GM23248 (cell line): ENCODE data around the gene TRIM62. TPM values are rescaled to one million over a fixed set of nuclear protein-coding genes. Genes with fewer than 3 reads are reported as not detected.

Experiments used
- DNase-seq: peaks from one replicate; pipeline ENCODE4 v3.0.0-alpha.2; 2015
- H2AFZ ChIP-seq: fragments of 200-600 bp; sonication (generic); 2 replicates; pipeline ENCODE4 v1.6.1; 2016; ENCODE audit warnings: antibody characterized with exemption
- H3F3A ChIP-seq: fragments of 200-600 bp; sonication (generic); 2 replicates; pipeline ENCODE4 v1.6.1; 2016; ENCODE audit warnings: mild to moderate bottlenecking, antibody characterized with exemption, mixed run types; ENCODE audit not compliant: insufficient read depth
- H3K27ac ChIP-seq: fragments of 200-600 bp; sonication (generic); 2 replicates; pipeline ENCODE4 v1.5.1; 2016; ENCODE audit warnings: mild to moderate bottlenecking
- H3K27me3 ChIP-seq: fragments of 200-600 bp; sonication (generic); replicated peaks from 2 replicates; pipeline ENCODE4 v1.6.1; 2016; ENCODE audit warnings: mild to moderate bottlenecking; ENCODE audit not compliant: insufficient read depth
- H3K36me3 ChIP-seq: fragments of 200-600 bp; sonication (generic); 2 replicates; pipeline ENCODE4 v1.6.1; 2016; ENCODE audit warnings: low read depth, mild to moderate bottlenecking
- H3K4me1 ChIP-seq: fragments of 200-600 bp; sonication (generic); 2 replicates; pipeline ENCODE4 v1.6.1; 2016; ENCODE audit warnings: mild to moderate bottlenecking; ENCODE audit not compliant: insufficient read depth
- H3K4me2 ChIP-seq: fragments of 200-600 bp; sonication (generic); one replicate; pipeline ENCODE4 v1.6.1; 2016; ENCODE audit warnings: mild to moderate bottlenecking; ENCODE audit not compliant: unreplicated experiment
- H3K4me3 ChIP-seq: fragments of 200-600 bp; sonication (generic); 2 replicates; pipeline ENCODE4 v1.5.1; 2016; ENCODE audit warnings: mild to moderate bottlenecking
- H3K79me2 ChIP-seq: fragments of 200-600 bp; sonication (generic); 2 replicates; pipeline ENCODE4 v1.6.1; 2016; ENCODE audit warnings: mild to moderate bottlenecking; ENCODE audit not compliant: insufficient read depth
- H3K9ac ChIP-seq: fragments of 200-600 bp; sonication (generic); 2 replicates; pipeline ENCODE4 v1.6.1; 2016; ENCODE audit warnings: mild to moderate bottlenecking
- H3K9me2 ChIP-seq: fragments of 200-600 bp; sonication (generic); 2 replicates; pipeline ENCODE4 v1.6.1; 2016; ENCODE audit warnings: mixed run types, mild to moderate bottlenecking, moderate library complexity; ENCODE audit not compliant: insufficient read depth
- H3K9me3 ChIP-seq: fragments of 200-600 bp; sonication (generic); one replicate; pipeline ENCODE4 v1.6.1; 2017; ENCODE audit warnings: low read depth
- H4K20me1 ChIP-seq: fragments of 200-600 bp; sonication (generic); 2 replicates; pipeline ENCODE4 v1.6.0; 2016; ENCODE audit not compliant: insufficient read depth
- EZH2 ChIP-seq: fragments of 200-600 bp; sonication (generic); IDR thresholded peaks from 2 replicates; pipeline ENCODE4 v1.6.1; 2018; ENCODE audit warnings: antibody characterized with exemption, mild to moderate bottlenecking; ENCODE audit not compliant: insufficient read depth, poor library complexity, severe bottlenecking
- EZH2phosphoT487 ChIP-seq: fragments of 200-600 bp; sonication (generic); IDR thresholded peaks from 2 replicates; pipeline ENCODE4 v1.6.1; 2018; ENCODE audit warnings: antibody characterized with exemption, moderate library complexity, mild to moderate bottlenecking, low read depth; ENCODE audit not compliant: insufficient read depth
- WGBS, 2 experiments: methylation state at CpG; one replicate each; pipeline ENCODE4 v1.1.6; 2015 to 2017; ENCODE audit warnings: low lambda C conversion rate in 2 of 2, low coverage in 1 of 2; ENCODE audit errors: missing lambda C conversion rate in 2 of 2; 5-methylcytosine and 5-hydroxymethylcytosine counted together
- in situ Hi-C: fragments of 300-500 bp; cut with MboI; formaldehyde crosslinking; loops from 2 replicates; pipeline ENCODE4 v1.15.0; 2020
- polyA plus RNA-seq: library from polyadenylated mRNA; unstranded; fragments of >200 nt; fragmentation: Nextera tagmentation; extraction: Ambion mirVana; gene quantifications from 2 replicates; pipeline ENCODE4 v1.2.1, GENCODE V29; 2016
- total RNA-seq: library from RNA; depleted of rRNA; stranded (reverse); fragments of >200 nt; shearing (Covaris generic); gene quantifications from 2 replicates; pipeline ENCODE4 v1.2.3, GENCODE V29; 2014

TRIM62 gene
- total and polyA plus RNA-seq, 2 experiments from 2014 or later, result 2.0 to 2.6 TPM

DNA sequence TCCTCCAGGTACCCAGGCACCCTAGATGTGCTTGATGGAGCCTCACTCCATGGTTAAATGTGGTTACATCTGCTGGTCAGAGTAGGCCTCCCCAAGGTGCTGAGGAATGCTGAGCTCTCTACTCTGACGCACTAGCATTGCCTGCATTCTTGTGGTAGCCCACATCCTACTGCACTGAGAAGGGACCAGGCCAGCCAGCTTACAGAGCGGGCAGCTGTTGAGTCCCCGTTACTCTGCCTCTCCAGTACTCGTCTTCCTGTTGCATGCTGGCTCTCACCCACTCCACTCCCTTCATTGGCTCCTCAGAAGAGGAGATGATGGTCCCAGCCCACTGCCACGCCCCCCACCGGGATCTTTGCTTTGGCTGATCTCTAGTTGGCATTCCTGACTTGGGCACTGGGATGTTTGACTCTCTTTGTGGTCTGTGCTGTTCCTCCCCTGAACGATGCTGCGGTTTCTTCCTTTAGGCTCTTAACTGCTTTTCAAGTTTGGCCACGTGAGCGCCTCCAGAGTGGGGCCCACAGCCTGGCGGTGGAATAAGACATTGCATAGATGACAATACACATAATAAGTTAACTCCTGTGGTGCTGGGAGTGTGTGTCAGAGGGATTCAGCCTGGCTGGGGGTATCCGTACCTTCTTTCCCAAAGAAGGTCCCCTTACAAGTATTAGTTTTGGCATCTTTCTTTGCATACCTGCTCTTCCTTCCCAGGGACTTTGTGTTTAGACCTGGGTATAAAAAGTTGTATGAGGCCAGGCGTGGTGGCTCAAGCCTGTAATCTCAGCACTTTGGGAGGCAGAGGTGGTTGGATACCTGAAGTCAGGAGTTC, 82.3 kb downstream of the TRIM62 start:
- H3K4me2 ChIP-seq, result peak overlapping the region; percentile 75
- DNase-seq, result peak; percentile 100
- no peaks in the 10 kb centered on the region for H3K9me2 ChIP-seq
- peaks cover 34% of the 10 kb centered on the region for H3K4me1 ChIP-seq
- H3K9ac ChIP-seq, result peak overlapping the region; percentile 66
- H3K9me3 ChIP-seq, result no peaks in the 10 kb centered on the region
- H3K79me2 ChIP-seq, result no peaks in the 10 kb centered on the region
- 0 out of 2 replicates have a peak overlapping the region, but pooled peaks have one; percentile 28 for H3K4me3 ChIP-seq
- 14 to 15% methylated on average over 13 of the region's 13 CpGs for WGBS, 2 experiments
- TF ChIP-seq EZH2, result no peak
- no peak for TF ChIP-seq EZH2phosphoT487
- H3K36me3 ChIP-seq, result no peaks in the 10 kb centered on the region
- H3K27me3 ChIP-seq, result no peaks in the 10 kb centered on the region
- peak overlapping the region; percentile 94 for H3K27ac ChIP-seq
- in situ Hi-C loops, result no loop called here
- peak overlapping the region; percentile 55 for H2AFZ ChIP-seq
- no peaks in the 10 kb centered on the region for H4K20me1 ChIP-seq
- peaks cover 27% of the 10 kb centered on the region for H3F3A ChIP-seq

DNA sequence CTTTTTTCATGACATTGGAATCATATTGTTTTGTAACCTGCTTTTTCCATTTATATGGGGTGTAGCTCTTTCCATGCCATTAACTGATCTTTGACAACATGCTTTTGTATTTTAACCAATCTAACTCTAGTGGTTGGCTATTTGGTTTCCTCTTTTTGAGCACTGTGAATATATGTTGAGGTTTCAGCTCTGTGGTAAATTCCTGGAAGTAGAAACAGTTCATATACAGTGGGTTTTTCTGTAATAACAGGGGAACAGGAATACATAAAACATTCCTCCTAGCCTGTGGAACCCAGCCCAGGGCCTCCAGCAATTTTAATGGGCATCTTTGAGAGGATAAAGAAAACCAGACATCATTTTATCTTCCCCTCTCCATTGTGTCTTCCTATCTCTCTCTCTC, 83.5 kb downstream of the TRIM62 start:
- Histone ChIP-seq H3K36me3 (no peaks in the 10 kb centered on the region), H3K27ac (peak overlapping the region; percentile 94), H3K27me3 (no peaks in the 10 kb centered on the region), H3K79me2 (no peaks in the 10 kb centered on the region), H4K20me1 (no peaks in the 10 kb centered on the region), H3K4me3 (no peak overlapping the region), H3K9me3 (no peaks in the 10 kb centered on the region), H3K9me2 (no peaks in the 10 kb centered on the region), H3K9ac (peak overlapping the region; percentile 66; the same call in 1 of the 2 replicates), H2AFZ (no peak overlapping the region), H3K4me2 (peak overlapping the region; percentile 75), H3F3A (peaks cover 27% of the 10 kb centered on the region), H3K4me1 (peaks cover 34% of the 10 kb centered on the region)
- TF ChIP-seq EZH2phosphoT487 (no peak), EZH2 (no peak)
- DNase-seq, result no peak
- in situ Hi-C loops, result no loop called here

DNA sequence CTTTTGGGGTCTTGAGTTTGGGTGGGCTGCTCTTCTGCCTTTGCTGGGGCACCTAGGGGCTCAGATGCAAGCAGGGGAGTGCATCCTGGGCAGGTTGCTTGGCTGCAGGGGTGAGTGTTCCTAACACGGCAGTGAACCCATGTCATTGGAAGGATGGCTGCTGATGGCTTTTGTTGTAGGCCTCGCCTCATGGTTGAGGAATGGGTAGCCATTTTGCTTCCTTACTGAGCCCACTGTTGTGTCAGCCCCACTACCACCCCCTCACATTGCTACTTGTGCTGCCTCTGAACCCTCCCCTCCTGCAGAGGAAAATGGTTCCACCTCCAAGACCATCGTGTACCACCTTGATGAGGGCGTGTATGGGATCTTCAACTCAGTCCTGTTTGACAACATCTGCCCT, 84.1 kb downstream of the TRIM62 start:
- no peak overlapping the region for H3K27ac ChIP-seq
- H3K9ac ChIP-seq, result no peak overlapping the region
- no peaks in the 10 kb centered on the region for H3K27me3 ChIP-seq
- TF ChIP-seq EZH2phosphoT487, result no peak
- TF ChIP-seq EZH2, result no peak
- H3K9me2 ChIP-seq, result no peaks in the 10 kb centered on the region
- no peak for DNase-seq
- H3K4me3 ChIP-seq, result no peak overlapping the region
- no peaks in the 10 kb centered on the region for H3K9me3 ChIP-seq
- 97 to 99% methylated on average over 4 of the region's 4 CpGs for WGBS, 2 experiments
- peaks cover 27% of the 10 kb centered on the region for H3F3A ChIP-seq
- H3K79me2 ChIP-seq, result no peaks in the 10 kb centered on the region
- H3K36me3 ChIP-seq, result no peaks in the 10 kb centered on the region
- in situ Hi-C loops, result no loop called here
- no peak overlapping the region for H2AFZ ChIP-seq
- peaks cover 34% of the 10 kb centered on the region for H3K4me1 ChIP-seq
- no peaks in the 10 kb centered on the region for H4K20me1 ChIP-seq
- no peak overlapping the region for H3K4me2 ChIP-seq

DNA sequence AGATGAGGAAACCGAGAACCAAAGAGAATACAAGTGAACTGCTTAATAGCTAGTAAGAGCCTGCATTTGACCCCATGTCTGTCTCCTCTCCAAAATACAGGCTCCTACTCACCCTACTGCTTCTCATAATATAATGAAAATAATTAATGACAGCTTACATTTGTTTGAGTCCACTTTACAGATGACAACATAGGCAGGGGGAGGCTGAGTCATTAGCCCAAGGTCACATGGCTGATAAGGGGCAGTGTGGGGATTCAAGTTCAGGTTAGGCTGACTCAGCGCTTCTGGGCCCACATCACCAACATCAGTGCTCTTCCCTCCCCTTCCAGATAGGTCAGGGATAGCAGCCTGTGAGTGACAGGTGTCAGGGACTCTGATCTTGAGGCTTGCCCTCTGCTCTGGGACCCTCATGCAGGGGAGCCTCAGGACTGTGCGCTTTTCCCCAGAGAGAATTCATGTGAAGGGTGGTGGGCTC, 84.7 kb downstream of the TRIM62 start:
- Histone ChIP-seq H3K9me3 (no peaks in the 10 kb centered on the region), H3K4me1 (peaks cover 34% of the 10 kb centered on the region), H2AFZ (no peak overlapping the region), H3K36me3 (no peaks in the 10 kb centered on the region), H3F3A (peaks cover 27% of the 10 kb centered on the region), H3K4me3 (no peak overlapping the region), H3K9me2 (no peaks in the 10 kb centered on the region), H3K4me2 (no peak overlapping the region), H3K79me2 (no peaks in the 10 kb centered on the region), H3K27me3 (no peaks in the 10 kb centered on the region), H3K27ac (no peak overlapping the region), H3K9ac (no peak overlapping the region), H4K20me1 (no peaks in the 10 kb centered on the region)
- DNase-seq, result peak; percentile 40
- TF ChIP-seq EZH2phosphoT487 (no peak), EZH2 (no peak)
- in situ Hi-C loops, result no loop called here
- 99 to 100% methylated on average over 3 of the region's 3 CpGs for WGBS, 2 experiments
